Activated CD4-positive, alpha-beta T cell treated with anti-CD3 and anti-CD28 coated beads, Interleukin-2, amount 50 U/mL, for 4 hours (primary cell): ENCODE data around the gene SLC25A23.
"Not testable (repeated sequence)": the region's sequence is repeated elsewhere in the genome, so short reads cannot be mapped to it uniquely, and the experiment has no call there.

ENCODE experiments used
- DNase-seq, 2 experiments: peaks; one replicate each; pipeline ENCODE4 v3.0.0-alpha.2; 2020

Gene SLC25A23

DNA sequence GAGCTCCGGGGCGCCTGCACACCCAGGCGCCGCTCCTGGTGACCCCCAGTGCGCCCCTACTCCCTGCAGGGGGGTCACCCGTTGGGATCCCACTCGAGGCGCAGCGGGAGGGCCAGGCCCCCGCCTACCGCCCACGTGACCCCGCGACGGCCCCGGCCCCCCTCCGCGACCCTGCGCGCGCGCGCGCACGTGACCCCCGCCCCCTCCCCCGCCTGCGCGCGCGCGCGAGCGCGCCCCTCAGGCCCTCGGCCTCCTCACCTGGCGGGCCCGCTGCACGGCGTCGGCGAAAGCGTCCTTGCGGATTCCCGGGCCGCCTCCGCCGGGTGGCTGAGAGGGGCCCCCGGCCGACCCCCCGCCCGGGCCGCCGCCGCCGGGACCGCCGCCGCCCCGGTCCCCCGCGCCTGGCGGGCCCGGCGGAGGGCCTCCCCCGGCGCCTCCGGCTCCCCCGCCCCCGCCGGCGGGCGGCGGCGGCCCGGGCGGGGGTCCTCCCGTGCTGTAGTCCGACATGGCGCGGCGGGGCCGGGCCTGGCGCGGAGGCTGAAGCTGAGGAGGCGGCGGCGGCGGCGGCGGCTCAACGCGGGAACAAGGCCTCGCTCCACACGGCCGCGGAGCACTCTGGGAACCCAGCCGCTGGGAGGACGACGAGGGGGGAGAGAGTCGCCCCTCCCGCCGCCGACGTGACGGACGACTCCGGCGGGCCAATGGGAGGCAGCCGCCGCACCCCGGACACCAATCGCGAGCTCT, 35.2 kb downstream of the SLC25A23 start, which contains the start of gene KHSRP:
Gene KHSRP (minus strand): TSS at position 617 of the 744 bp plus-strand sequence. CDS start 110 bp downstream, at position 507.
- DNase-seq = peak; percentile 22 to 35

DNA sequence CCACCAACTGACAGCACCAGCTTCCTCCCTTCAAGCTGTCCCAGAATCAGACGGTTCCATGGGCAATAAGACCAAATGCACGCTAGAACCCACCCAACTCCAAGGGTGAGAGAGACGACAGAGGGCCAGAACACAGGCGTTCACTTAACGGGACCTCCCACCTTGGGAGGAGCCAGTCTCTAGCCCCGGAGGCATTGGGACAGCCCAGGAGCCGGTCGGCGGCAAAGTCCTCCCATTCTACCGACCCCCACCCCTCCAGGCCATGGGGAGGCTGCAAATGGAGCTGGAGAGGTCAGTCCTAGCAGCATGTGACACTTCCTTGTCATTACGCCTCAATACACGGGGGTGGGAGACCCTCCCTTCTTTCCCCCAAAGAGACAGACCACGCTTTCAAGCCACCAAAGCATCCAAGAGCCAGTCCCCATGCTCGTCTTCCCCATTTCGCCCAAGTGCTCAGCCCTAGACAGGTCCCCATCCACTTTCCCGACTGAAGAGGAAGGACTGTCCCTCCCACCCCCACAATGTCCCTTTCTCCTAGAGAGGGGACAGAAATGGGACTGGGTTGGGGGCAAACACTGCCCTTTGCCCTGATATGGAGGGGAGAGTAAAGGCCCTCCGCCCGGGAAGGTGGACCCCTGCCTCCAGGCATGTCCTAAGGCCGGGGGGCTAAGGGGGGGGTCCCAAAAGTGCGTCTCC, 35.9 kb downstream of the SLC25A23 start:
- DNase-seq = no peak

DNA sequence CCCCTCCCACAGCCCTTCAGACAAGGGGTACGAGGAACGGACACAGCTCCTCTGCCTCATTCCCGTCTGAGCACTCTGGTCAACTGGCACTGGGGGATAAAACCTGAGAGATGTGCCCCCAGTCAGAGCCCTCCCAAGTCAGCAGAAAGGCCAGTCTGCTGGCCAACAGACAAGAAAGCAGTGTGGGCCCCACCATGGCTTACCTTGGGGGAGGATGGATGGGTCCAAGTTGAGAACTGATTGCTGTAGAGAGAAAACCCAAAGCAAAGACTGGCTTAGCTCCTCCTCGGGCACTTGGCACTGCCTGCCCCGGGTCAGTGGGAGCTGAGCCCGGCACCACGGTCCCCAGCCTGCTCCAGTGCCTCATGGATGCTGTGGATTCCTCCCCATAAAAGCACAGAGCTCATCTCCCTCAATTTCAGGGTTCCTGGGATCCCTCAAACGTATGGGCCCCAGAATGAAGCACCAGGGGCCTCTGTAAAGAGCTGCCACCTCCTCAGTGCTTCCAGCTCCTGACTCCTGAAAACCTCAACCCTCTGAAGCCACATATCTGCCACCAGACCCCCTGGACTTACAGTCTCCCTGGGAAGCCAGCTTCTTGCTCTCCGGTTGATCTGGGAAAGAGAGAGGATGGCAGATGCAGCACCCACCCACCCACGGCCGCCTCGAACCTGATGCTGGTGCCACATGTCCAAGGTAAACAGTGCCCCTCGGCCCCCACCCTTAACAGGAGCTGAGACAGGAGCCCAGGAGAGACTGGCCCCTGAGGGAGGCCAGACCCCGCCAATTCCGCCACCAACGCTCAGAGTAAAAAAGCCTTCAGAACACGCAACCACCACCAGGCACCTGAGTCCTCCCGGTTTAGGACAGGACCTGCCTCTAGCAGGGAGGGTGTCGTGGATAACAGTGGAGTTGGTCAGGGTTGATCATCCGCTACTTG, 38.2 kb downstream of the SLC25A23 start:
- no peak for DNase-seq

DNA sequence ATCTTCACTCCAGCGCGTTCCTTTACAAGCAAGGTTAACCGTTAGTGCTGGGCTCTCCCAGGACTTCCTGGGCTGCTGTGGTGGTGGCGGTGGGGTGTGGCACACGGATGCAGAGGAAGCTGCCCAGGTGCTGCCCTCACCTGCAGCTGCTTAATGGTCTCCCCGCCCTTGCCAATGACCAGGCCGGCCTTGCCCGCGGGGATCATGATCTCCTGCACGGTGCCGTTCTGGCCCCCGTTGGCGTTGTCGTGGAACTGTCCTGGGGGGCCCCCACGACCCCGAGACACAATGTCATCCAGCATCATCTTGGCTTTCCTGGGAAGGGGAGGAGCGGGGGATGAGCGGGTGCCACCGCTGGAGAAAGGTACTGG, 41.0 kb downstream of the SLC25A23 start:
- no peak for DNase-seq

DNA sequence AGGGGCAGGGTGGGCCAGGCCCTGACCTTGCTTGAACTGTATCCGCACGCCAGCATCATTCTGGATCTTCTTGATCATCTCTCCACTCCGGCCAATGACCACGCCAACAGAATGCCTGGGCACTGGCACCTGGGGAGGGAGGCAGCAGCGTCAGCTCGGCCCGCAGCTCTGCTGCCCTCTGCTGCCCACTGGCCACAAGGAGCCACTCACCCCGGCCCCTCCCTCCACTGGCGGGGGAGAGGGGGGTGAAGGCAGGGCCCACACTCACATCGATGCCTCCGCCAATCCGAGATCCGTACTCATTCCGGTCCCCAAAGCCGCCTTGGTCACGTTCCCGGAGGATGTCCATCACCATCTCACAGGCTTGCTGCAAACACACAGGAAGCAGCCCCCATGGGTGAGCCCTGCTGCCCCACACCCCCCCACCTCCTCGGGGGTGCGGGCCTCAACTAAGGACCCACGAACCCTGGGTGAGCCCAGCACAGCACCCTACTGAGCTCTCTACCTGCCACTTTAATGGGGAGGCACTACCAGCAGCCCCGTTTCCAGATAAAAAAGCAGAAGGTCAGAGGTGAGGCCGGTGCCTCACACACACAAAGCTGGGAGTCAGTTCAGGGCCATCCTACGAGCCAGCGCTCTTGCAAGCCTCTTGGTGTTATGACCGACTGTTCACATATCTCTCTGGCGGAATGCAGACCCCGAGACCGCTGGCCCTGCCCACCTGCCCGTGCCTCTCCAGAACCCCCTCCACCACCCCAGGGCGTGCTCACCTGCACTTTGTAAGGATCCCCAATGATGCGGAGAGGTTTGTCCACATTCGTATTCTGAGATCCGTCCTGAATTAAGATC, 41.7 kb downstream of the SLC25A23 start:
- no peak for DNase-seq

DNA sequence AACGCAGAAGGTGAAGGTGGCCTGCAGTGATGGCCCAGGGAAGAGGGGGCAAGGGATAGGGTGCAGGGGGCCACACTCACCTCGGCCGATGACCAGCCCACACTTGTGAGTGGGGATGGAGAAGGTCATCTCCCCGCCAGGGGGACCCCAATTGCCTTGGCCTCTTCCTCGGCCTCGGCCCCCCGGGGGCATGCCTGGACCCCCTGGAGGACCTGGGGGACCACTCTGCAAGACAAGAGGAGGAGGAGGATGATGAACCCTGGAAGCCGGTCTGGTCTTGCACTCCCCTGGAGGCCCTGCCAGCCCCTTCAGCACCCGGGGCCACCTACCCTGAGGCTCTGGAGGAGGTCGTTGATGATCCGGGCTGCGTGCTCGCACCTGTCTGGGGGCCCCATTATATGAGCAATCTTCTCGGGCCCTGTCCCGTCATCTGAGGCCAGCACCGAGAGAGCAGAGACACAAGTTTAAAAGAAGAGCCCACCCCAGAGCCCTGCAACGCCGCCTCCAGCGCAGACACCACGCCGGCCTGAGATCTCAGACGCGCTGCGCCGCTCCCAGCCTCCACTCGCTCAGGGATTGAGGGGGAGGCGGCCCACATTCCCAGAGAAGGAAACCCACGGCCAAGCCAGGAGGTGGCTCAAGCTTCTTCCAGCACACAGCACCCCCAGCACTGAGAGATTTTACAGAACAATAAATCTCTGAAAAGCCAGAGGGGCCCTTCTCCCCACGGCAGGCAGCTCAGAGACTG, 42.8 kb downstream of the SLC25A23 start:
- no peak for DNase-seq

DNA sequence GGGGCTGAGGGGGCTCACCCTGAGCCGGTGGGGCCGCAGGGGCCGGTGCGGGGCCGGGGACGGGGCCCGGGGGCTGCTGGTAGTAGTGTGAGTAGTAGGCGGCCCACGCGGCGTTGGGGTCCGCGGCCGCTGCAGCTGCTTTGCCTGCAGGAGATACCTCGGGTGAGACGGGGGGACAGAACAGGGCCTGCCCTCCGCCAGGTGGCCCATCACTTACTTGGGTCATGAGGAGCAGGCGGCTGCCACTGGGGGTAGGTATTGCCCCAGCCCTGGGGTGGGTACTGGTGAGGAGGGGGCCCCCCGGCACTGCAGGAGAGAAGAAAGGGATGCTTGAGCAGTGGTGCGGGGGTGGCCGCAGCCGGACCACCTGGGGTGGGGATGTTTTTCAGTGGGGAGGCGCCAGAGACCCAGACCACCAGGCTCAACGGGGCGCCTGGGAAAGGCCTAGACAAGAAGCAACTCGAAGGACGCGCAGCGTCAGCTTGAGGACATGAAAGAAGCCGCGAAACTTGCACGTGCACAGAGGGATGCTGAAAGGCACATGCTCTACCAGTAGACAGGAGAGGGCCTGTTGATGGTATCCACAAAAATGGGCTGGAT, 43.9 kb downstream of the SLC25A23 start:
- DNase-seq = no peak

DNA sequence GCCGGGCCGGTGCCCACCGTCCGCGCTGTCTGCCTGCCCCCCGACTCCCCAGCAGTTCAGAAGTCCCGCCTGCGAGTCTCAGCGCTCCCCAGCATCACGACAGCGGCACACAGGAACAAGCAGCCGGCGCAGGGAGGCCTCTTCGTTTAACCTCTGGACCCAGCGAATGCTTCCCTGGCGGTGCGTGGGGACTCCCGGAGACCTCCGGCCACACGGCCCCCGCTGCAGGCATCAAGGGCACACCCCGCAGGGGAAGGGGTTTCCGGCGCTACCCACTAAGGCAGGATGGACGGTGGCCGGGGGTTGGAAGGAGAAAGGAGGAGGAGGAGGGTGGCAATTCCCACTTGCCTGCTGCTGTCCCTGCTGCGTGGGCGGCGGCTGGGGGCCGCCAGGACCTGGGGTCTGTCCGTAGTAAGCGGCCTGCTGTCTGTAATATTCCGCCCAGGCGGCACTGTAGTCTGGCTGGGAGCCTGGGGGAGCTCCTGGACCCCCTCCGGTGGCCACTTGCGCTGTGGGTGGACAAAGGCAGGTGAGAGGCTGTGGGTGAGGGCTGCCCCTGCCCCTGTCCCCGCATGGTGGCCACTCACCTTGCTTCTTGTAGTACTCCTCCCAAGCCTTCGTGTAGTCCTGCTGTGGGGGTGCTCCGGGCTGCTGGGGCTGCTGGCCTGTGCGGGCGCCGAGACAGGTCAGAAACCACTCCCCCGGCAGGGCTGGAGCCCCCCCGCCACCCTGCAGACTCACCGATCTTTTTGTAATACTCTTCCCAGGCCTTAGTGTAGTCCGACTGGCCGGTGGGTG, 44.6 kb downstream of the SLC25A23 start:
- no peak for DNase-seq

DNA sequence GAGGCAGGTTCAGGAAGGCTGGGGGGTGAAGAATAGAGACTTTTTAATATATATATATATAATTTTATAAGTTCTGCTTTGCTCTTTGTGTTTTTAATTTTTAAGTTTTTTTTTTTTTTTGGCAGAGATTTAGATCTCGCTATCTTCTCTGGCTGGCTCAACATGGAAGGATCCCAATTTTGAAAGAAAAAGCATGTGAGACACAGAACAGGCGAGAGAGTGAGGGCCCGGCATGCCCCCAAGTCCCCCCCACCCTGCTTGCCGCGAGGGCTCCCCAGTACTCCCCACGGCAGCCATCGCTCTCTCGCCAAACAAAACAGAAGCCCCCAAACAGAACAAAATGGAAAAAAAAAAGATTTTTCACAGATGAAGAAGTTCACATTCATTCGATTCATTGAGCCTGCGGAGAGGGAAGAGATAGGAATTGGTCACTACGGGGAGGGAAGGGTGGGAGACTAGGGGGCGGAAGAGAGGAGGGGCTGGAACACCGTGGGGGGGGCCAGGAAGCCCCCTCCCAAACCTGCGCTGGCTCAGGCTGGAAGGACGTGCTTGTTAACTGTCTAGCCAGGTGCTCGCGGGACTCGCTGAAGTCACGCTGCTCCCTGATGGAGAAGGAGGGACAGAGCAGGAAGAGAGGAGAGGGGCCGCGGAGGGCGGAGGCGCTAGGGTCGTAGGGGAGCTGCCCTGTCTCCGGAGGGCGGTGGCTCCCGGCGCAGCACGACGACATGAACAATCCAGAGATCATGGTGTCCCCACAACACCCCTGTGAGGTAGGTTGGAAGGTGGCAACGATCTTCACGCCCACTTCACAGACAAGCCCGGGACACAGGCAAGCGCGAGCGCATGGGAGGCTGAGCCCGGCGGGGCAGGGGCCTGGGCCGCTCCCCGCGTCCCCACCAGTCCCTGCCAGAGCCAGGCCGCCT, 45.6 kb downstream of the SLC25A23 start:
- DNase-seq = no peak

DNA sequence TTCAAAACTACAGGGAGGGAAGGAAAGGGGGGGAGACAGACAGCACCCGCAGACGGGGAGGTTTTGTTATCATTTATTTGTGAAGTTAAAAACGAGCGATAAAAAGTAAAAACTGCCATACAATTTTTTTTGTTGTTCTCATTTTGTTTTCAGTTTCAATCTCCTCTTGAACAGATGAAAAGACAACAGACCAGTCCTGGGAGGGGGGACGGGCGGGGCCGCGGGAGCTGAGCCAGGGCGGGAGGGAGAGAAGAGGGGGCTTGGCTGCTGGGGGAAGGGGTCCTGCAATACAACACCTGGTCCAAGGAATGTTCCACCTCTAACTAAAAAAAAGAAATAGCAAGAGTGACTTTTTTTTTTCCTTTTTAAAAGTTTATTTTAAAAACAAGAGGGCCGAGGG, 46.3 kb downstream of the SLC25A23 start:
- no peak for DNase-seq

DNA sequence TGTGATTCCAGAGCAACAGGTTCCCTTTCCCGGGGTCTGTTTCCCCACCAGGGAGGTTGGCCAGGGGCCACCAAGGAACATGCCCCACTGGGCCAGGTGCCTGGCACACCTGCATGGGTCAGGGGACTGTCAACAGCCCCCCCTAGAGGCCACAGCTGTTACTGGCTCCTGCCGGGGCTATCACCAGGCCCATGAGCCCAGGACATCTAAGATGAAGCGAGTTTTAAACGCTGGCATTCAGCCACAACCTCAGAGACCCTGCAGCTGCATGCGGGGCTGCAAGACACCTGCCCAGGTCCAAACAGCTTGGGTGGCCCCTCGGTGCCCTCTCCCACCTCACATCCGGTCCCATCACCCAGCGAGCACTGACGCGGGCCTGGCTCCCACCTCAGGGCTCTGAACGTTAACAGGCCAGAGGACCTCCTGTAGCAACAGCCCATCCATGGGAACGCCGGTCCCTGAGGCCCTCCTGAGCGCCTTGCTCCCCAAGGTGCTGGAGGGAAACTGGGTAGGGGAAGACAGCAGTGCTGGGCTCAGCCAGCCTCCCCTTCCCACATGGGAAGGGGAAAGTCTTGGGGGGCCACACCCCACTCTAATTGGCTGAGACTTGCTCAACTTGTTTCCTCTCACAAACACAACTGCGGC, 47.0 kb downstream of the SLC25A23 start:
- DNase-seq = peak; percentile 33 to 47

DNA sequence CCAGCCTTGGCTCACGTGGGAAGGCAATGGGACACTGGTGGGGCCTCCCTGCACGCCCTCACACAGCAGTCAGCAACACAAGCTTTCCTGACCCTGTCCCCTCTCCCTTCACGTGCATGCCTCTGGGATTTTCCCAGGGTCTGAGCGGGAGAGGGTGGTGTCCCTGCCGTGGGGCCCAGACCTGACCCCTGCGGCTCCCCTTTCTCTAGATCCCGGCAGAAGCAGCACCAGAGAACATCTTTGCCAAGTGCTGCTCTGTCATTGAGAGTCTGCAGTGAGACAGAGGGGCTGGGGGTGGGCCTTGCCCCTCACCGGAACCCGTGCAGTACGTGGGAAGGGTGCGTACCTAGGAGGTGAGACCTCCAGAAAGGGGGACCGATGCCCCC, 47.5 kb downstream of the SLC25A23 start:
- DNase-seq = no peak

DNA sequence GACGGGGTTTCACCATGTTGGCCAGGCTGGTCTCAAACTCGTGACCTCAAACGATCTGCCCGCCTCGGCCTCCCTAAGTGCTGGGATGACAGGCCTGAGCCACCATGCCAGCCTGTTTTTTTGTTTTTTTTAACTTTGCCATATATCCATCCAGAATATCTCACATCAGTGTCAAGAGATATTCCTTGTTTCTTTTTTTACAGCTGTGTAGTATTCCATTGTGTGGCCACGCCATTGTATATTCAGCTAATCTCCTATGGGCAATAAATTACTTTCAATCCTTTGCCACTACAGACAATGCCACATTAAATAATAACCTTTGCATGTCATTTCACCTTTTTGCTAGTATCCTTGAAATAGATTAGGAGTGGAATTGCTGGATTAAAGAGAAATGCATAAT, 50.2 kb downstream of the SLC25A23 start:
- no peak for DNase-seq

DNA sequence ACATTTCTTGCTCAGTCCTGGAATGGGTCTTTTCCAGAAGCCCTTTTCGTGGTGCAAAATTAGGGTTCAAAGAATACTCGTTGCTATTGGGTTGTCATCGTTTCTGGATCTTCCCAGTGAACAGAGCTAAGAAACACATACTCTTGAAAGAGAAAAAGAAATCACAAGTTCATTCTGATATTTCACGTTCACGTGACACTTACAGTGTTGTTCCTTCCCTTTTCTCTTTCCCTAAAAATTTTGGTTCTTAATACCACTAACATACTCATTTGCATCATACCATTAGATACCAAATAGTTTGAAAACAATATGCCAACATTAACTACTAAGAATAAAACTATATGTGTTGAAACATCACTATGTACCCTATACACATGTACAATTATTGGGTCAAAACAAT, 53.2 kb downstream of the SLC25A23 start:
- DNase-seq = no peak

DNA sequence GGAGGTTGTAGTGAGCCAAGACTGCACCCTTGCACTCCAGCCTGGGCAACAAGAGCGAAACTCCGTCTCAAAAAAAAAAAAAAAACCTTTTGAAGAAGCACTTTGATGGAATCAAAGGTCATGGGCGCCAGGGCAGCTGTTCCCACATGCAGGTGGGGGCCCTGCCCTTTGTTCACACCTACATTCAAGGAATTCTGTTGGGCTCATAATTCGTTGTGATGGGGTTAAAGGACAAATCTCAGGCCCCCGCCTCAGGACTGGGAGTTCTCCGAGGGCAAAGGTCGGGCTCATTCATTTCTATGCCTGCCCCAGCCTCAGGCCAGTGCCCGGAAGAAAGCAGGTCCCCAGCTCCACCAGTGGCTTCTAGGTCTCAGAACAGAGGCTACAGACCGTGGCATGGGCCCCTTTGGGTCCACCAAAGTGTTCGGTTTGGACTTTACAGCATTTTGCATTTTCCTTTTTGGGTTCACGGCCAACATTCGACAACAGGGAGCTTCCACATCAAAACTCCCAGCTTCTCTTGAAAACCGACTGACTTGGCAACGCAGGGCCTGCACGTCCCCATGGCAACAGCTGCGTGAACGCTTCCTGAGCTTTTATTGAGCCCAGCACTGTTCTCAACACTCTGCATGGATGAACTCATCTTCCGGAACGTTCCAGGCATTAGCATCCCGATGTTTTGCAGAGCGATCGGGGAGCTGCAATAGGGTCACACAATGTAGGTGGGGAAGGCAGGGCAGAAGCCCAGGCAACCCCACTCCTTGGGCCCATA, 56.6 kb downstream of the SLC25A23 start:
- DNase-seq = no peak

DNA sequence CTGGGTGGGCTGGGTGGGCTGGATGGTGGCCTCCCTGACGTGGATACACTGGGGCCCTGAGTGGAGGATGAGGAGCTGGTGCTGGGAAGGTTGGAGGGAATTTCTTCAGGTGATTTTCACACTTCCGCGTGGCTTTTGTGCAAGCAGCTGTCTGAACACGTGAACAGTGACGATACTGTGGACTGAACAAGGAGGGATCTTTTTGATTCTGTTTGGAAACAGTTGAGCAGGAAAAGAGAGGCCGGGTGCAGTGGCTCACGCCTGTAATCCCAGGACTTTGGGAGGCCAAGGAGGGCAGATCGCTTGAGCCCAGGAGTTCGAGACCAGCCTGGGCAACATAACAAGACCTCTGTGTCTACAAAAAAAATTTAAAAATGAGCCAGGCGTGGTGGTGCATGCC, 57.5 kb downstream of the SLC25A23 start:
- no peak for DNase-seq

DNA sequence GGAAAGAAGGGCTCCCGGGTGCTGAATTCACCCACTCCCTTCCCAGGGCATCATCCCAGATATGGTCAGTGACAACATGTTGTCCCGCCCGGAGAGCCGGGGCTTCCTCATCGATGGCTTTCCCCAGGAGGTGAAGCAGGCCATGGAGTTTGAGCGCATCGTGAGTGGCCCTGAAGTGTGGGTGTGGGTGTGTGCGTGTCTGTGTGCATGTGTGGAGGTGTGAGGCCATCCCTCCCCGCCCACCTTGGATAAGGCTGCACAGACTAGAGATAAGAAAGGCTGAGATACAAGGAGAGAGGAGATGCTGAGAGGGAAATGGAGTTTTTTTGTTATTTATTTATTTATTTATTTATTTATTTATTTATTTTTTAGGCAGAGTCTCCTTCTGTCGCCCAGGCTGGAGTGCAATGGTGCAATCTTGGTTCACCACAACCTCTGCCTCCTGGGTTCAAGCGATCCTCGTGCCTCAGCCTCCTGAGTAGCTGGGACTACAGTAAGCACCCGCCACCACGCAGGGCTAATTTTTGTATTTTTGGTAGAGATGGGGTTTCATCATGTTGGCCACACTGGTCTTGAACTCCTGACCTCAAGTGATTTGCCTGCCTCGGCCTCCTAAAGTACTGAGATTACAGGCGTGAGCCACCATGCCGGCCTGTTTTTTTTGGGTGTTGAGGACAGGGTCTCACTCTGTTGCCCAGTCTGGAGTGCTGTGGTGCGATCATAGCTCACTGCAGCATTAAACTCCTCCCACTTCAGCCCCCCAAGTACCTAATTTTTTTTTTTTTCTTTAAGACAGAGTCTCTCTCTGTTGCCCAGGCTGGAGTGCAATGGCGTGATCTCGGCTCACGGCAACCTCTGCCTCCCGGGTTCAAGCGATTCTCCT, 59.3 kb downstream of the SLC25A23 start:
- DNase-seq = not testable (repeated sequence)
